ENCODE measurements around the gene METTL16. TPM values are rescaled to one million over a fixed set of nuclear protein-coding genes. Genes with fewer than 3 reads are reported as not detected.
"Not testable (repeated sequence)": the region's sequence is repeated elsewhere in the genome, so short reads cannot be mapped to it uniquely, and the experiment has no call there.

METTL16 gene
- total and polyA plus RNA-seq, 4 experiments from 2014 or later = 7.5 to 51.8 (median 39.5) TPM

- Histone ChIP-seq H3K4me3 (ENCODE audit: low read length in 2 of 2) (no peak overlapping the region), H3K27me3 (ENCODE audit: insufficient read depth, low read length) (no peaks in the 10 kb centered on the region), H3K9me3 (ENCODE audit: control insufficient read depth in 1 of 2, low read length in 2 of 2) (no peaks in the 10 kb centered on the region), H3K4me1 (ENCODE audit: insufficient read depth, low read length) (peaks cover 5% of the 10 kb centered on the region), H3K27ac (ENCODE audit: low read depth, low read length) (no peak overlapping the region), H3K36me3 (ENCODE audit: insufficient read depth, low read length) (peaks cover 28% of the 10 kb centered on the region)
- ChIA-PET CTCF (ENCODE audit: partially characterized antibody) (no interaction called here), POLR2A (ENCODE audit: partially characterized antibody) (no interaction called here)
- intact Hi-C loops (cut with micrococcal nuclease) = no loop called here
- peak overlapping the region in 1 of 7 donors; percentile 1 for H3K27ac Mint-ChIP-seq
- H3K9me3 Mint-ChIP-seq = no peaks in the 10 kb centered on the region
- H3K27me3 Mint-ChIP-seq = no peaks in the 10 kb centered on the region
- peaks cover 38 to 43% of the 10 kb centered on the region in 2 donors for H3K36me3 Mint-ChIP-seq
- peaks cover 18 to 24% (median 23%) of the 10 kb centered on the region in 4 donors for H3K4me1 Mint-ChIP-seq
- H3K4me3 Mint-ChIP-seq = no peak overlapping the region
- DNase-seq = no peak
These were observed 8.7 kb downstream of the METTL16 start for GRCh38 chr17:2502871-2503580.

DNA sequence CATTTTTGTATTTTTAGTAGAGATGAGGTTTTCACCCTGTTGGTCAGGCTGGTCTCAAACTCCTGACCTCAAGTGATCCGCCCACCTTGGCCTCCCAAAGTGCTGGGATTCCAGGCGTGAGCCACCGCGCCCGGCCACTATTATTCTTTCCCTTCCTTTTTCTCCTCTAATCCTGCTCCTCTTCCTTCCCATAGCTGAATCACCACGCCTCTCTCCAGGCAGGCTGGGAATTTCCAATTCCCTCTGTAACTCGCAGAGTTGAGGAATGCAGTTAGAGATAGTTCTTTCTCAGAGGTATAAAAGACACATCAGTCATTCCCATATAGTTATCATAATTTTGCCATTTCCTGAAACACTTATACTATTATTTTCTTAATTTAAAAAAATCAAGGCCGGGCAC lies 11.2 kb downstream of the METTL16 start:
- Mint-ChIP-seq H3K27me3 (no peaks in the 10 kb centered on the region), H3K4me3 (no peak overlapping the region), H3K9me3 (no peaks in the 10 kb centered on the region), H3K36me3 (peaks cover 33 to 43% of the 10 kb centered on the region in 2 donors), H3K4me1 (peaks cover 12 to 18% (median 16%) of the 10 kb centered on the region in 4 donors), H3K27ac (no peak overlapping the region)
- peaks cover 5% of the 10 kb centered on the region for H3K4me1 ChIP-seq (ENCODE audit: insufficient read depth, low read length)
- intact Hi-C loops (cut with micrococcal nuclease) = no loop called here
- H3K27ac ChIP-seq (ENCODE audit: low read depth, low read length) = no peak overlapping the region
- H3K4me3 ChIP-seq (ENCODE audit: low read length in 2 of 2) = no peak overlapping the region
- ChIA-PET CTCF (ENCODE audit: partially characterized antibody) (interaction anchor here (1.0 to 1.1 kb wide), 2 partner anchors 10 to 166 kb away, joined by 3 to 7 read pairs; no protein-coding TSS in a partner anchor), POLR2A (ENCODE audit: partially characterized antibody) (interaction anchor here (1.4 kb wide), 1 partner anchor 11 kb away, joined by 7 read pairs; the partner anchor contains the start of gene METTL16)
- H3K27me3 ChIP-seq (ENCODE audit: insufficient read depth, low read length) = no peaks in the 10 kb centered on the region
- peaks cover 28% of the 10 kb centered on the region for H3K36me3 ChIP-seq (ENCODE audit: insufficient read depth, low read length)
- H3K9me3 ChIP-seq (ENCODE audit: control insufficient read depth in 1 of 2, low read length in 2 of 2) = no peaks in the 10 kb centered on the region
- no peak for DNase-seq

DNA sequence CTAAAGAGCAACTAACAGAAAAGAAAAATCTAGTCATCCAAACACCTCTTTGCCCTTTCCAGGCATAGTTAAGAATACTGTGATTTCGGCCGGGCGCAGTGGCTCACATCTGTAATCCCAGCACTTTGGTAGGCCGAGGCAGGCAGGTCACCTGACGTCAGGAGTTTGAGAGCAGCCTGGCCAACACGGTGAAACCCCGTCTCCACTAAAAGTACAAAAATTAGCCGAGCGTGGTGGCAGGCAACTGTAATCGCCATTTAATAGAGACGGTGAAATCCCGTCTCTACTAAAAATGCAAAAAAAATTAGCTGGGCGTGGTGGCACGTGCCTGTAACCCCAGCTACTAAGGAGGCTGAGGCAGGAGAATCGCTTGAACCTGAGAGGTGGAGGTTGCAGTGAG lies 22.4 kb downstream of the METTL16 start:
- Mint-ChIP-seq H3K4me1 (peaks cover 19 to 37% (median 29%) of the 10 kb centered on the region in 4 donors), H3K36me3 (peaks cover 0 to 22% of the 10 kb centered on the region in 2 donors)
- CTCF ChIA-PET (ENCODE audit: partially characterized antibody) = interaction anchor here (0.6 kb wide), 1 partner anchor 1232 kb away, joined by 4 read pairs; no protein-coding TSS in a partner anchor
- intact Hi-C loops (cut with micrococcal nuclease); H3K4me3 ChIP-seq (ENCODE audit: low read length in 2 of 2); DNase-seq; H3K27me3 Mint-ChIP-seq; H3K36me3 ChIP-seq (ENCODE audit: insufficient read depth, low read length); POLR2A ChIA-PET (ENCODE audit: partially characterized antibody); H3K27ac ChIP-seq (ENCODE audit: low read depth, low read length); H3K9me3 Mint-ChIP-seq; H3K4me3 Mint-ChIP-seq; H3K9me3 ChIP-seq (ENCODE audit: control insufficient read depth in 1 of 2, low read length in 2 of 2); H3K27me3 ChIP-seq (ENCODE audit: insufficient read depth, low read length); H3K27ac Mint-ChIP-seq; H3K4me1 ChIP-seq (ENCODE audit: insufficient read depth, low read length): not testable (repeated sequence)

DNA sequence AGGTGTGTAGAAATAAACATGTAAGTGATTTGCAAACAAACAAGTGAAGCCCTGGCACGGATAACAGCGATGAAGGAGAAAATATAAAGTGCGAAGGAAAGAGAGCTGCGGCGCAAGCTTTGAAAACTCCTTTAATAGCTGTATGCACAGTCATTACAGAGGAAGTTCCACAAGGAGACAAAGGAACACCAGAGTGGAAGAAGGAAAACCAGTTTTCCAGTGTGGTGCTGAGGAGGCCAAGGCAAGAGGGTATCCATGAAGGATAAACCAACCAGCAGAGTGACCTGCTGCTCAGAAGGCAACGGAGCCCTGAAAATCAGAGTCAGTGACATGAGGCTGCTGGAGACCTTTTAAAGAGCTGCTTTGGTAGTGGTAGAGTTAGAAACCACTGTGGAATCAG lies 24.4 kb downstream of the METTL16 start:
- Mint-ChIP-seq H3K27ac (peak overlapping the region in 4 of 7 donors; percentile 1 to 60 (median 40)), H3K36me3 (peaks cover 0 to 18% of the 10 kb centered on the region in 2 donors), H3K9me3 (no peaks in the 10 kb centered on the region), H3K4me1 (peaks cover 31 to 52% (median 41%) of the 10 kb centered on the region in 4 donors), H3K27me3 (no peaks in the 10 kb centered on the region), H3K4me3 (no peak overlapping the region)
- Histone ChIP-seq H3K9me3 (ENCODE audit: control insufficient read depth in 1 of 2, low read length in 2 of 2) (no peaks in the 10 kb centered on the region), H3K27ac (ENCODE audit: low read depth, low read length) (no peak overlapping the region), H3K4me3 (ENCODE audit: low read length in 2 of 2) (no peak overlapping the region), H3K27me3 (ENCODE audit: insufficient read depth, low read length) (no peaks in the 10 kb centered on the region), H3K4me1 (ENCODE audit: insufficient read depth, low read length) (peaks cover 15% of the 10 kb centered on the region), H3K36me3 (ENCODE audit: insufficient read depth, low read length) (no peaks in the 10 kb centered on the region)
- DNase-seq = no peak
- ChIA-PET POLR2A (ENCODE audit: partially characterized antibody) (interaction anchor here (1.8 kb wide), 1 partner anchor 24 kb away, joined by 6 read pairs; the partner anchor contains the start of gene METTL16), CTCF (ENCODE audit: partially characterized antibody) (interaction anchor here (0.7 to 1.0 kb wide), 3 partner anchors 170 to 224 kb away, joined by 3 to 4 read pairs (median 4); no protein-coding TSS in a partner anchor)
- intact Hi-C loops (cut with micrococcal nuclease) = no loop called here

GRCh38 chr17:2486709-2487108 lies 25.0 kb downstream of the METTL16 start:
- H3K9me3 ChIP-seq (ENCODE audit: control insufficient read depth in 1 of 2, low read length in 2 of 2); H3K9me3 Mint-ChIP-seq; DNase-seq; H3K27me3 Mint-ChIP-seq; H3K4me3 Mint-ChIP-seq; intact Hi-C loops (cut with micrococcal nuclease); H3K27me3 ChIP-seq (ENCODE audit: insufficient read depth, low read length); H3K4me3 ChIP-seq (ENCODE audit: low read length in 2 of 2); H3K27ac ChIP-seq (ENCODE audit: low read depth, low read length); H3K36me3 ChIP-seq (ENCODE audit: insufficient read depth, low read length): not testable (repeated sequence)
- peaks cover 21% of the 10 kb centered on the region for H3K4me1 ChIP-seq (ENCODE audit: insufficient read depth, low read length)
- CTCF ChIA-PET (ENCODE audit: partially characterized antibody) = interaction anchor here (0.7 to 1.0 kb wide), 3 partner anchors 170 to 225 kb away, joined by 3 to 4 read pairs (median 4); no protein-coding TSS in a partner anchor
- Mint-ChIP-seq H3K36me3 (peaks cover 0 to 18% of the 10 kb centered on the region in 2 donors), H3K27ac (peak overlapping the region in 1 of 7 donors; percentile 31), H3K4me1 (peaks cover 37 to 58% (median 46%) of the 10 kb centered on the region in 4 donors)
- POLR2A ChIA-PET (ENCODE audit: partially characterized antibody) = interaction anchor here (1.8 kb wide), 1 partner anchor 25 kb away, joined by 6 read pairs; the partner anchor contains the start of gene METTL16

GRCh38 chr17:2485970-2486369 lies 25.7 kb downstream of the METTL16 start:
- Histone ChIP-seq H3K27ac (ENCODE audit: low read depth, low read length) (no peak overlapping the region), H3K36me3 (ENCODE audit: insufficient read depth, low read length) (no peaks in the 10 kb centered on the region), H3K27me3 (ENCODE audit: insufficient read depth, low read length) (no peaks in the 10 kb centered on the region), H3K9me3 (ENCODE audit: control insufficient read depth in 1 of 2, low read length in 2 of 2) (no peaks in the 10 kb centered on the region), H3K4me1 (ENCODE audit: insufficient read depth, low read length) (peaks cover 26% of the 10 kb centered on the region), H3K4me3 (ENCODE audit: low read length in 2 of 2) (no peak overlapping the region)
- Mint-ChIP-seq H3K9me3 (no peaks in the 10 kb centered on the region), H3K4me1 (peaks cover 39 to 63% (median 50%) of the 10 kb centered on the region in 4 donors), H3K4me3 (no peak overlapping the region), H3K27me3 (no peaks in the 10 kb centered on the region), H3K27ac (peak overlapping the region in 1 of 7 donors; percentile 55), H3K36me3 (peaks cover 0 to 18% of the 10 kb centered on the region in 2 donors)
- ChIA-PET POLR2A (ENCODE audit: partially characterized antibody) (interaction anchor here (1.8 kb wide), 1 partner anchor 25 kb away, joined by 6 read pairs; the partner anchor contains the start of gene METTL16), CTCF (ENCODE audit: partially characterized antibody) (no interaction called here)
- no peak for DNase-seq
- intact Hi-C loops (cut with micrococcal nuclease) = no loop called here

DNA sequence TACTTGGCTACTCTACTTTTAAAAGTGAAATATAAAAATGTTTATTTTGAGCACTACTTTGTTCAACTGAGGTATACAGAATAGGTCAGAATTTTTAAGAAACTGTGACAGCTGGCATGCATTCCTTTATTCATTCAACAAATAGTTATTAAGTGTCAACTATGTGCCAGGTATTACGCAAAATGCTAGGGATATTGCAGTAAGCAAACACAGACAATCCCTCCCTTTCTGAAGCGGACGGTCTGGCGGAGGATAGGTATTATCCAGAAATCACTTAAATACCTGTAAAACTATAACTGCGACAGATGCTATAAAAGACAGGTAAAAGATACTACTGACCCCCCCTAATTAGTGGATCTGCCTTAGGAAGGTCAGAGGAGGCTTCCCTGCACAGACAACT lies 26.1 kb downstream of the METTL16 start:
- H3K36me3 Mint-ChIP-seq = peaks cover 1 to 18% of the 10 kb centered on the region in 2 donors
- ChIA-PET POLR2A (ENCODE audit: partially characterized antibody) (no interaction called here), CTCF (ENCODE audit: partially characterized antibody) (no interaction called here)
- intact Hi-C loops (cut with micrococcal nuclease) = no loop called here
- Histone ChIP-seq H3K36me3 (ENCODE audit: insufficient read depth, low read length) (no peaks in the 10 kb centered on the region), H3K4me3 (ENCODE audit: low read length in 2 of 2) (no peak overlapping the region), H3K9me3 (ENCODE audit: control insufficient read depth in 1 of 2, low read length in 2 of 2) (no peaks in the 10 kb centered on the region), H3K4me1 (ENCODE audit: insufficient read depth, low read length) (peaks cover 26% of the 10 kb centered on the region), H3K27ac (ENCODE audit: low read depth, low read length) (no peak overlapping the region), H3K27me3 (ENCODE audit: insufficient read depth, low read length) (no peaks in the 10 kb centered on the region)
- no peak overlapping the region for H3K4me3 Mint-ChIP-seq
- H3K4me1 Mint-ChIP-seq = peaks cover 37 to 60% (median 49%) of the 10 kb centered on the region in 4 donors
- no peaks in the 10 kb centered on the region for H3K27me3 Mint-ChIP-seq
- no peak for DNase-seq
- no peaks in the 10 kb centered on the region for H3K9me3 Mint-ChIP-seq
- H3K27ac Mint-ChIP-seq = no peak overlapping the region

Data from CD4-positive, alpha-beta memory T cell (primary cell).